PC-3 (cell line): ENCODE data around the gene ZCCHC24.

Experiments
- CTCF ChIP-seq: fragments of 300-600 bp; sonication (generic); conservative IDR thresholded peaks from 2 replicates; pipeline ENCODE4 v1.5.1; 2017; ENCODE audit warnings: antibody characterized with exemption, low read depth, mild to moderate bottlenecking, low read length
- EZH2phosphoT487 ChIP-seq: fragments of 300-600 bp; sonication (generic); IDR thresholded peaks from 2 replicates; pipeline ENCODE4 v1.6.1; 2018; ENCODE audit warnings: mild to moderate bottlenecking, antibody characterized with exemption, low read length, borderline replicate concordance

DNA sequence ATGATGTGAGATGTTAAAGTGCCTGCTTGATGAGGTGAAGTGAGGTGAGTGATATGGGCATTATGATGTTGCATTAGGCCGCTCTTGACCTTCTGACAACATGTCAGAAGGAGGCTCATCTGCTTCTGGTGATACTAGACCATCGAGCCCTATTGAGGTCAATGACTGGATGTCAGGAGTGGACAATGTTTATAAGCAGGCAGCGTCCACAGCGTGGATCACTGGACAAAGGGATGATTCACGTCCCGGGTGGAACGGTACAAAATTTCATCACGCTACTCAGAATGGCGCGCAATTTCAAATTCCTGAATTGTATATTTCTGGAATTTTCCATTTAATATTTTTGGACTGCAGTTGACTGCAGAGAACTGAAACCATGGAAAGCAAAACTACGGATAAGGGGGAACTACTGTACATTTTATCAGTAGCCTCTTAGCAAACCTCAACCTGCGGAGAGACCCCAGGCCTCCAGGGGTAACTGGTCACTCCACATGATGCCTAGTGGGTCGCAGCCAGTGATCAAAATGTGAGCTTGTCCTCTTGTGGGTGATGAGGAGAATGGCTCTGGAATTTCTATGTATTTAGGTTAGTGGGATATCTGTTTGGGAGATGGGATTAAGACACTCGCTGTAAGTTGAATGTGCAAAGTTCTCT, 5.7 kb upstream of the ZCCHC24 start:
- TF ChIP-seq CTCF (no peak), EZH2phosphoT487 (no peak)
